ENCODE measurements around the gene PCDHB16.
"Not testable (repeated sequence)": the region's sequence is repeated elsewhere in the genome, so short reads cannot be mapped to it uniquely, and the experiment has no call there.

PCDHB16 gene

DNA sequence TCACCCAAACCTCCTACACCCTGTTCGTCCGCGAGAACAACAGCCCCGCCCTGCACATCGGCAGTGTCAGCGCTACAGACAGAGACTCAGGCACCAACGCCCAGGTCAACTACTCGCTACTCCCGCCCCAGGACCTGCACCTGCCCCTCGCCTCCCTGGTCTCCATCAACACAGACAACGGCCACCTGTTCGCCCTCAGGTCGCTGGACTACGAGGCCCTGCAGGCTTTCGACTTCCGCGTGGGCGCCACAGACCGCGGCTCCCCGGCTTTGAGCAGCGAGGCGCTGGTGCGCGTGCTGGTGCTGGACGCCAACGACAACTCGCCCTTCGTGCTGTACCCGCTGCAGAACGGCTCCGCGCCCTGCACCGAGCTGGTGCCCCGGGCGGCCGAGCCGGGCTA is 18.9 kb downstream of the PCDHB16 start:
- H3K27ac Mint-ChIP-seq, H3K36me3 Mint-ChIP-seq, H3K4me1 Mint-ChIP-seq, ATAC-seq, H3K4me3 Mint-ChIP-seq, H3K9me3 Mint-ChIP-seq: not testable (repeated sequence)
- H3K27me3 Mint-ChIP-seq: peaks cover 32% of the 10 kb centered on the region

- not testable (repeated sequence) for H3K9me3 Mint-ChIP-seq, H3K4me3 Mint-ChIP-seq, H3K27ac Mint-ChIP-seq, ATAC-seq, H3K4me1 Mint-ChIP-seq, H3K36me3 Mint-ChIP-seq
- H3K27me3 Mint-ChIP-seq: peaks cover 37% of the 10 kb centered on the region
Observed at GRCh38 chr5:141201646-141202045, 19.5 kb downstream of the PCDHB16 start.

DNA sequence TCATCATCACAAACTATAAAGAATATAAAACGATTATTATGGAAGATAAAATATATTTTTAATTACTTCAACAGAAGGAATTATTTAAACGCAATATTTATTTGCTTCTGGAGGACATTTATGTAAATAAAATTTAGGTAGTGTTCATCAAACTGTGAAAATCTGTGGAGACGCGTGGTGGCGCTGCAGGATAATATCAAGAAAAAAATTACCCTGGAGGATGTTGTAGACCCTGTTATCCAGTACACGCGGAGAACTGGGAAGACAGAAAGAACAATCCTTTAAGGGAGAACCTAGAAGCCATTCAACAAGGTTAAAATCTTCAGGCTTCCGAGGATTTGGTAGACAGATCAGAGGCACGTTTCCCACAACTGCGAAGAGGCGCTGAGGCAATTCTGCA is 26.3 kb downstream of the PCDHB16 start, which contains the start of gene PCDHB12:
TSS of gene PCDHB12 (plus strand) at position 242 of the 400 bp plus-strand sequence. CDS start 189 bp downstream, outside the sequence.
- no peak for ATAC-seq
- H3K36me3 Mint-ChIP-seq: no peaks in the 10 kb centered on the region
- H3K4me1 Mint-ChIP-seq: no peaks in the 10 kb centered on the region
- peaks cover 67% of the 10 kb centered on the region for H3K27me3 Mint-ChIP-seq
- H3K4me3 Mint-ChIP-seq: no peak within 1 kb of the TSS
- H3K27ac Mint-ChIP-seq: no peak within 1 kb of the TSS
- peaks cover 5% of the 10 kb centered on the region for H3K9me3 Mint-ChIP-seq

GRCh38 chr5:141210281-141210680 is 28.1 kb downstream of the PCDHB16 start:
- H3K27ac Mint-ChIP-seq, H3K4me3 Mint-ChIP-seq, ATAC-seq, H3K36me3 Mint-ChIP-seq, H3K4me1 Mint-ChIP-seq, H3K9me3 Mint-ChIP-seq: not testable (repeated sequence)
- peaks cover 60% of the 10 kb centered on the region for H3K27me3 Mint-ChIP-seq

DNA sequence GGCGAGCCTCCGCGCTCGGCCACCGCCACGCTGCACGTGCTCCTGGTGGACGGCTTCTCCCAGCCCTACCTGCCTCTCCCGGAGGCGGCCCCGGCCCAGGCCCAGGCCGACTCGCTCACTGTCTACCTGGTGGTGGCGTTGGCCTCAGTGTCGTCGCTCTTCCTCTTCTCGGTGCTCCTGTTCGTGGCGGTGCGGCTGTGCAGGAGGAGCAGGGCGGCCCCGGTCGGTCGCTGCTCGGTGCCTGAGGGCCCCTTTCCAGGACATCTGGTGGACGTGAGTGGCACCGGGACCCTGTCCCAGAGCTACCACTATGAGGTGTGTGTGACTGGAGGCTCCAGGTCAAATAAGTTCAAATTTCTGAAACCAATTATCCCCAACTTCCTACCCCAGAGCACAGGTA is 28.7 kb downstream of the PCDHB16 start:
- not testable (repeated sequence) for ATAC-seq, H3K36me3 Mint-ChIP-seq, H3K4me1 Mint-ChIP-seq, H3K4me3 Mint-ChIP-seq, H3K27ac Mint-ChIP-seq
- H3K9me3 Mint-ChIP-seq: peaks cover 11% of the 10 kb centered on the region
- H3K27me3 Mint-ChIP-seq: peaks cover 54% of the 10 kb centered on the region

DNA sequence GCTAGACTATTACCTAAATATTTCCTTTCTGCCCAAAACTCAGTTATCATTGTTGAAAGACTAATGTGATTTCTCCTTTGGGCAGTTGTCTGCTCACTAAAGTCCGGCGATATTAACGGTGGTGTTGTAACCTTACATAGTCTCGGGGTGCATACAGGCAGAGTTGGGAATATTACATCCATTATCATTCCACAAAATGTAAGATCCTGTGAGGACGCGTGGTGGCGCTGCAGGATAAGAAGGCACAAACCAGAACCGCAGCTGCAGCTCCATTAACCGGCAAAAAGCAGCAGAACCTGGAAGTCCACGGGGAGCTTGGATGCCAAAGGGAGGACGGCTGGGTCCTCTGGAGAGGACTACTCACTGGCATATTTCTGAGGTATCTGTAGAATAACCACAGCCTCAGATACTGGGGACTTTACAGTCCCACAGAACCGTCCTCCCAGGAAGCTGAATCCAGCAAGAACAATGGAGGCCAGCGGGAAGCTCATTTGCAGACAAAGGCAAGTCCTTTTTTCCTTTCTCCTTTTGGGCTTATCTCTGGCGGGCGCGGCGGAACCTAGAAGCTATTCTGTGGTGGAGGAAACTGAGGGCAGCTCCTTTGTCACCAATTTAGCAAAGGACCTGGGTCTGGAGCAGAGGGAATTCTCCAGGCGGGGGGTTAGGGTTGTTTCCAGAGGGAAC is 31.6 kb downstream of the PCDHB16 start, which contains the start of gene PCDHB13:
TSS of gene PCDHB13 (plus strand) at position 264 of the 684 bp plus-strand sequence. CDS start at position 469, 205 bp downstream.
- H3K4me1 Mint-ChIP-seq, ATAC-seq, H3K4me3 Mint-ChIP-seq, H3K27ac Mint-ChIP-seq, H3K36me3 Mint-ChIP-seq: not testable (repeated sequence)
- peaks cover 19% of the 10 kb centered on the region for H3K9me3 Mint-ChIP-seq
- peaks cover 46% of the 10 kb centered on the region for H3K27me3 Mint-ChIP-seq

GRCh38 chr5:141214583-141214982 is 32.4 kb downstream of the PCDHB16 start:
- ATAC-seq, H3K27ac Mint-ChIP-seq, H3K4me3 Mint-ChIP-seq, H3K36me3 Mint-ChIP-seq, H3K4me1 Mint-ChIP-seq: not testable (repeated sequence)
- Mint-ChIP-seq H3K27me3 (peaks cover 49% of the 10 kb centered on the region), H3K9me3 (peaks cover 23% of the 10 kb centered on the region)

DNA sequence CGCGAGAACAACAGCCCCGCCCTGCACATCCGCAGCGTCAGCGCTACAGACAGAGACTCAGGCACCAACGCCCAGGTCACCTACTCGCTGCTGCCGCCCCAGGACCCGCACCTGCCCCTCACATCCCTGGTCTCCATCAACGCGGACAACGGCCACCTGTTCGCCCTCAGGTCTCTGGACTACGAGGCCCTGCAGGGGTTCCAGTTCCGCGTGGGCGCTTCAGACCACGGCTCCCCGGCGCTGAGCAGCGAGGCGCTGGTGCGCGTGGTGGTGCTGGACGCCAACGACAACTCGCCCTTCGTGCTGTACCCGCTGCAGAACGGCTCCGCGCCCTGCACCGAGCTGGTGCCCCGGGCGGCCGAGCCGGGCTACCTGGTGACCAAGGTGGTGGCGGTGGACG is 33.3 kb downstream of the PCDHB16 start:
- peaks cover 29% of the 10 kb centered on the region for H3K9me3 Mint-ChIP-seq
- not testable (repeated sequence) for H3K4me1 Mint-ChIP-seq, ATAC-seq, H3K36me3 Mint-ChIP-seq, H3K27ac Mint-ChIP-seq, H3K4me3 Mint-ChIP-seq
- H3K27me3 Mint-ChIP-seq: peaks cover 59% of the 10 kb centered on the region

DNA sequence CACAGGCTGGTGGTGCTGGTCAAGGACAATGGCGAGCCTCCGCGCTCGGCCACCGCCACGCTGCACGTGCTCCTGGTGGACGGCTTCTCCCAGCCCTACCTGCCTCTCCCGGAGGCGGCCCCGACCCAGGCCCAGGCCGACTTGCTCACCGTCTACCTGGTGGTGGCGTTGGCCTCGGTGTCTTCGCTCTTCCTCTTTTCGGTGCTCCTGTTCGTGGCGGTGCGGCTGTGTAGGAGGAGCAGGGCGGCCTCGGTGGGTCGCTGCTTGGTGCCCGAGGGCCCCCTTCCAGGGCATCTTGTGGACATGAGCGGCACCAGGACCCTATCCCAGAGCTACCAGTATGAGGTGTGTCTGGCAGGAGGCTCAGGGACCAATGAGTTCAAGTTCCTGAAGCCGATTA is 33.8 kb downstream of the PCDHB16 start:
- not testable (repeated sequence) for H3K4me1 Mint-ChIP-seq, H3K36me3 Mint-ChIP-seq, H3K27ac Mint-ChIP-seq, H3K4me3 Mint-ChIP-seq, ATAC-seq
- peaks cover 27% of the 10 kb centered on the region for H3K9me3 Mint-ChIP-seq
- H3K27me3 Mint-ChIP-seq: peaks cover 64% of the 10 kb centered on the region

GRCh38 chr5:141223112-141223783 is 41.1 kb downstream of the PCDHB16 start, which contains the start of gene PCDHB14:
PCDHB14 (plus strand) TSS chr5:141223343; CDS start chr5:141223506, 163 bp downstream.
- no peak for ATAC-seq
- Mint-ChIP-seq H3K27me3 (peaks cover 40% of the 10 kb centered on the region), H3K4me1 (no peaks in the 10 kb centered on the region), H3K36me3 (no peaks in the 10 kb centered on the region), H3K4me3 (peak within 1 kb of the TSS; percentile 21), H3K27ac (no peak within 1 kb of the TSS), H3K9me3 (peaks cover 22% of the 10 kb centered on the region)

- H3K4me3 Mint-ChIP-seq, H3K4me1 Mint-ChIP-seq, H3K27ac Mint-ChIP-seq, ATAC-seq, H3K36me3 Mint-ChIP-seq: not testable (repeated sequence)
- H3K9me3 Mint-ChIP-seq: peaks cover 15% of the 10 kb centered on the region
- H3K27me3 Mint-ChIP-seq: peaks cover 27% of the 10 kb centered on the region
Observed at GRCh38 chr5:141224844-141225243, 42.7 kb downstream of the PCDHB16 start.

DNA sequence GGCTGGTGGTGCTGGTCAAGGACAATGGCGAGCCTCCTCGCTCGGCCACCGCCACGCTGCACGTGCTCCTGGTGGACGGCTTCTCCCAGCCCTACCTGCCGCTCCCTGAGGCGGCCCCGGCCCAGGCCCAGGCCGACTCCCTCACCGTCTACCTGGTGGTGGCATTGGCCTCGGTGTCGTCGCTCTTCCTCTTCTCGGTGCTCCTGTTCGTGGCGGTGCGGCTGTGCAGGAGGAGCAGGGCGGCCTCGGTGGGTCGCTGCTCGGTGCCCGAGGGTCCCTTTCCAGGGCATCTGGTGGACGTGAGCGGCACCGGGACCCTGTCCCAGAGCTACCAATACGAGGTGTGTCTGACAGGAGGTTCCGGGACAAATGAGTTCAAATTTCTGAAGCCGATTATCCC is 43.2 kb downstream of the PCDHB16 start:
- not testable (repeated sequence) for H3K4me3 Mint-ChIP-seq
- H3K27me3 Mint-ChIP-seq: peaks cover 21% of the 10 kb centered on the region

GRCh38 chr5:141234109-141234667 is 52.0 kb downstream of the PCDHB16 start:
- peaks cover 24% of the 10 kb centered on the region for H3K9me3 Mint-ChIP-seq
- H3K4me3 Mint-ChIP-seq: no peak overlapping the region
- peaks cover 22% of the 10 kb centered on the region for H3K27me3 Mint-ChIP-seq
- H3K27ac Mint-ChIP-seq: no peak overlapping the region
- H3K4me1 Mint-ChIP-seq: no peaks in the 10 kb centered on the region
- H3K36me3 Mint-ChIP-seq: no peaks in the 10 kb centered on the region
- ATAC-seq: no peak

More for the DNA sequence above, 43.2 kb downstream of the PCDHB16 start:
- H3K4me1 Mint-ChIP-seq, H3K27ac Mint-ChIP-seq, ATAC-seq, H3K36me3 Mint-ChIP-seq: not testable (repeated sequence)
- peaks cover 10% of the 10 kb centered on the region for H3K9me3 Mint-ChIP-seq

Data from stimulated activated memory B cell treated with anti-CD40 and anti-IgM and Interleukin-4, amounts not matched to agents 10 μg/mL and 1 μg/mL and 100 μg/mL, for 72 hours (primary cell).